HCT116 (cell line): ENCODE measurements around the gene CPNE4. TPM values are rescaled to one million over a fixed set of nuclear protein-coding genes. Genes with fewer than 3 reads are reported as not detected.

Source experiments
- ATAC-seq: fragments of 200-7000 bp; cut with Tn5 transposase; 2 replicates; pipeline ENCODE4 v1.9.1; 2020; ENCODE audit warnings: mild to moderate bottlenecking, moderate library complexity
- BruUV-seq: library from RNA; stranded (reverse); fragments of 400-500 nt; replicated peaks from 2 replicates; lab custom pipeline; 2021; lab: Mats Ljungman, UMichigan
- CTCF ChIA-PET: fragments of 300-600 bp; sonication (Branson Sonifier 250); formaldehyde crosslinking; loops from one replicate; lab custom pipeline; 2021; ENCODE audit warnings: antibody characterized with exemption; lab: Charles Lee
- POLR2A ChIA-PET: fragments of 300-600, 350-600 bp; sonication (Branson Sonifier 250); formaldehyde crosslinking; loops from one replicate; lab custom pipeline; 2021; ENCODE audit warnings: antibody characterized with exemption; lab: Charles Lee
- RAD21 ChIA-PET, 2 experiments: fragments of 300-600 bp; sonication (Branson Sonifier 250); formaldehyde crosslinking; loops; one replicate each; lab custom pipeline; 2023; ENCODE audit warnings: low total read pairs in 2 of 2; ENCODE audit not compliant: uncharacterized antibody in 2 of 2, unreplicated experiment in 2 of 2, low non-redundant PET in 1 of 2; lab: Charles Lee
- DNase-seq: peaks from one replicate; pipeline ENCODE4 v3.0.0-alpha.2; 2010; ENCODE audit warnings: low read depth, low spot score
- H2AFZ ChIP-seq: fragments of 200-600 bp; shearing (Covaris generic), sonication (generic); 2 replicates; pipeline ENCODE4 v1.6.1; 2017; ENCODE audit warnings: low read depth, mixed run types, mixed read lengths, antibody characterized with exemption, low read length; ENCODE audit not compliant: poor library complexity, severe bottlenecking
- H3K27ac ChIP-seq: 2 replicates; pipeline ENCODE4 v1.5.1; 2012; ENCODE audit warnings: low read depth, low read length
- H3K27me3 ChIP-seq: fragments of 200-600 bp; sonication (generic); 2 replicates; pipeline ENCODE4 v1.6.1; 2016; ENCODE audit warnings: mixed run types, low read length, mixed read lengths; ENCODE audit not compliant: insufficient read depth
- H3K36me3 ChIP-seq, 2 experiments: fragments of 200-500 bp in 1 of 2; fragments of 200-600 bp in 1 of 2; sonication (Bioruptor generic) in 1 of 2; sonication (generic) in 1 of 2; 2 replicates each; pipeline versions ENCODE4 v1.5.1 to v1.6.1; 2014 to 2016; ENCODE audit warnings: low read length in 2 of 2, inconsistent platforms in 1 of 2, mixed read lengths in 1 of 2, mixed run types in 1 of 2; ENCODE audit not compliant: insufficient read depth in 2 of 2, control insufficient read depth in 1 of 2
- H3K4me1 ChIP-seq, 2 experiments: fragments of 200-600 bp in 1 of 2; sonication (generic) in 1 of 2; 2 replicates each; pipeline versions ENCODE4 v1.5.1 to v1.6.1; 2012 to 2017; ENCODE audit warnings: low read length in 2 of 2, inconsistent platforms in 1 of 2, mild to moderate bottlenecking in 1 of 2, mixed read lengths in 1 of 2, mixed run types in 1 of 2, moderate library complexity in 1 of 2; ENCODE audit not compliant: insufficient read depth in 2 of 2, control insufficient read depth in 1 of 2
- H3K4me2 ChIP-seq: fragments of 200-600 bp; sonication (generic); 2 replicates; pipeline ENCODE4 v1.6.1; 2017; ENCODE audit warnings: mixed run types, low read length, mixed read lengths
- H3K4me3 ChIP-seq, 2 experiments: fragments of 200-600 bp in 1 of 2; sonication (generic) in 1 of 2; replicated peaks in 1 of 2; 2 replicates each; pipeline ENCODE4 v1.5.1; 2011 to 2016; ENCODE audit warnings: low read length in 2 of 2, control low read depth in 1 of 2, low read depth in 1 of 2, mild to moderate bottlenecking in 1 of 2, mixed read lengths in 1 of 2, mixed run types in 1 of 2
- H3K79me2 ChIP-seq: fragments of 200-600 bp; sonication (generic); 2 replicates; pipeline ENCODE4 v1.6.1; 2017; ENCODE audit warnings: mild to moderate bottlenecking, mixed run types, low read length, moderate library complexity, mixed read lengths; ENCODE audit not compliant: insufficient read depth
- H3K9ac ChIP-seq: fragments of 200-600 bp; sonication (generic); 2 replicates; pipeline ENCODE4 v1.6.1; 2016; ENCODE audit warnings: low read length, mixed read lengths
- H3K9me2 ChIP-seq: fragments of 200-600 bp; sonication (generic), shearing (Covaris generic); 2 replicates; pipeline ENCODE4 v1.6.1; 2017; ENCODE audit warnings: mixed run types, mild to moderate bottlenecking, moderate library complexity; ENCODE audit not compliant: insufficient read depth
- H3K9me3 ChIP-seq, 2 experiments: fragments of 200-500 bp in 1 of 2; fragments of 200-600 bp in 1 of 2; sonication (Bioruptor generic) in 1 of 2; sonication (generic) in 1 of 2; 2 replicates each; pipeline ENCODE4 v1.6.1; 2014 to 2017; ENCODE audit warnings: low read length in 2 of 2, mixed read lengths in 2 of 2, inconsistent platforms in 1 of 2, low read depth in 1 of 2, mild to moderate bottlenecking in 1 of 2, mixed run types in 1 of 2, moderate library complexity in 1 of 2; ENCODE audit not compliant: control insufficient read depth in 1 of 2, insufficient read depth in 1 of 2
- H4K20me1 ChIP-seq: fragments of 200-600 bp; sonication (generic), shearing (Covaris generic); 2 replicates; pipeline ENCODE4 v1.6.1; 2017; ENCODE audit warnings: mixed run types, mild to moderate bottlenecking, moderate library complexity; ENCODE audit not compliant: insufficient read depth
- CBX3 ChIP-seq: IDR thresholded peaks from 2 replicates; pipeline ENCODE4 v1.6.1; 2012; ENCODE audit warnings: low read depth
- CEBPB ChIP-seq: IDR thresholded peaks from 2 replicates; pipeline ENCODE4 v1.6.1; 2012; ENCODE audit warnings: low read depth
- EGR1 ChIP-seq: IDR thresholded peaks from 2 replicates; pipeline ENCODE4 v1.6.1; 2012; ENCODE audit warnings: low read depth
- ELF1 ChIP-seq: IDR thresholded peaks from 2 replicates; pipeline ENCODE4 v1.6.1; 2012; ENCODE audit warnings: low read depth, borderline replicate concordance
- EZH2 ChIP-seq: fragments of 200-600 bp; sonication (generic); IDR thresholded peaks from 2 replicates; pipeline ENCODE4 v1.6.1; 2017; ENCODE audit warnings: antibody characterized with exemption, mixed run types
- EZH2phosphoT487 ChIP-seq: fragments of 200-600 bp; IDR thresholded peaks from 2 replicates; pipeline ENCODE4 v1.6.1; 2018; ENCODE audit warnings: antibody characterized with exemption, borderline replicate concordance
- JUND ChIP-seq: IDR thresholded peaks from 2 replicates; pipeline ENCODE4 v1.6.1; 2012
- POLR2A ChIP-seq: IDR thresholded peaks from 2 replicates; pipeline ENCODE4 v1.7.0; 2011; ENCODE audit warnings: borderline replicate concordance; ENCODE audit not compliant: insufficient read depth, insufficient read length; ENCODE audit errors: extremely low read depth
- POLR2AphosphoS5 ChIP-seq: IDR thresholded peaks from 2 replicates; pipeline ENCODE4 v1.6.1; 2011; ENCODE audit warnings: mild to moderate bottlenecking, low read depth, low read length, moderate library complexity
- RAD21 ChIP-seq: IDR thresholded peaks from 2 replicates; pipeline ENCODE4 v1.6.1; 2012; ENCODE audit warnings: low read depth, mild to moderate bottlenecking
- SIN3A ChIP-seq: IDR thresholded peaks from 2 replicates; pipeline ENCODE4 v1.6.1; 2012; ENCODE audit warnings: low read depth
- SP1 ChIP-seq: IDR thresholded peaks from 2 replicates; pipeline ENCODE4 v1.6.1; 2012; ENCODE audit warnings: low read depth
- SRF ChIP-seq: IDR thresholded peaks from 2 replicates; pipeline ENCODE4 v1.6.1; 2012; ENCODE audit warnings: low read depth
- ZFX ChIP-seq: fragments of 450-650 bp; IDR thresholded peaks from 2 replicates; pipeline ENCODE4 v1.6.1; 2017
- ZNF274 ChIP-seq: fragments of 200-500 bp; sonication (Bioruptor generic); IDR thresholded peaks from 2 replicates; pipeline ENCODE4 v1.6.1; 2014; ENCODE audit warnings: mild to moderate bottlenecking, low read depth, low read length, inconsistent platforms
- intact Hi-C: fragments of 100-400 bp; cut with micrococcal nuclease; formaldehyde crosslinking; loops from 2 replicates; pipeline ENCODE4 v1.10.0; 2022
- total RNA-seq: library from RNA; stranded (reverse); gene quantifications from one replicate; pipeline ENCODE4 v1.2.1, GENCODE V29; 2021; ENCODE audit not compliant: unreplicated experiment
- TF ChIP-seq, protein P1 (sequence below), 3 experiments: fragments of 200-600 bp in 1 of 3; sonication (generic) in 1 of 3; IDR thresholded peaks in 2 of 3; conservative IDR thresholded peaks in 1 of 3; 2 replicates each; pipeline ENCODE4 v1.5.1; 2012 to 2017; ENCODE audit warnings: low read depth in 2 of 3, low read length in 2 of 3, antibody characterized with exemption in 1 of 3, borderline replicate concordance in 1 of 3, control low read depth in 1 of 3, mild to moderate bottlenecking in 1 of 3, mixed read lengths in 1 of 3, mixed run types in 1 of 3, moderate library complexity in 1 of 3; ENCODE audit not compliant: insufficient read depth in 1 of 3
- TF ChIP-seq, protein P2 (sequence below): IDR thresholded peaks from 2 replicates; pipeline ENCODE4 v1.6.1; 2012
- TF ChIP-seq, protein P3 (sequence below): IDR thresholded peaks from 2 replicates; pipeline ENCODE4 v1.6.1; 2012

The CPNE4 gene
- total RNA-seq, 1 experiment from 2014 or later, result not detected

DNA sequence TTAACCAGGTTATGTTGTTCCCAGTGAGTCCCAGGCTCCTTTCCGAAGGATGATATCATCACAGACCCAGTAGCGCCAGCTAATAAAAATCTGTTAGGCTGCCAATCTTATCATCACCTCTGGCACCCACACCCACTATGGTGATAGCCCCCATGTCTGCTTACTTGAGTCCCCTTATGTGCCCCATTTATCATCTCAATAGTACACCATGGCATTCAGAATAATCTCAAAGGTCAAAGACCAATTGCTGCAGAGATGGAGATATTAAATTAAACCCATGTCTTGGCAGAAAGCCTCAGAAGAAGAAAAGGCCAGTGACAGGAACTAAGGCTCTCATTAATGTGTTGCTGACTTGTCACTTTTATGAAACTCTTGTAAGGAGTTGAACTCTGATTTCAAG lies 32.8 kb downstream of the CPNE4 start:
- Histone ChIP-seq H3K9me3 (no peaks in the 10 kb centered on the region), H3K9ac (no peak overlapping the region), H2AFZ (no peak overlapping the region), H3K36me3 (no peaks in the 10 kb centered on the region), H3K27me3 (peaks cover 6% of the 10 kb centered on the region), H3K4me1 (no peaks in the 10 kb centered on the region), H4K20me1 (no peaks in the 10 kb centered on the region), H3K9me2 (no peaks in the 10 kb centered on the region), H3K79me2 (no peaks in the 10 kb centered on the region), H3K4me3 (no peak overlapping the region), H3K27ac (no peak overlapping the region), H3K4me2 (no peak overlapping the region)
- RAD21 ChIA-PET, result no interaction called here
- BruUV-seq, result no TSS peak
- no peak for ATAC-seq
- CTCF ChIA-PET, result no interaction called here
- TF ChIP-seq EZH2phosphoT487, result no peak
- POLR2A ChIA-PET, result no interaction called here
- no peak for DNase-seq
- intact Hi-C loops, result no loop called here

DNA sequence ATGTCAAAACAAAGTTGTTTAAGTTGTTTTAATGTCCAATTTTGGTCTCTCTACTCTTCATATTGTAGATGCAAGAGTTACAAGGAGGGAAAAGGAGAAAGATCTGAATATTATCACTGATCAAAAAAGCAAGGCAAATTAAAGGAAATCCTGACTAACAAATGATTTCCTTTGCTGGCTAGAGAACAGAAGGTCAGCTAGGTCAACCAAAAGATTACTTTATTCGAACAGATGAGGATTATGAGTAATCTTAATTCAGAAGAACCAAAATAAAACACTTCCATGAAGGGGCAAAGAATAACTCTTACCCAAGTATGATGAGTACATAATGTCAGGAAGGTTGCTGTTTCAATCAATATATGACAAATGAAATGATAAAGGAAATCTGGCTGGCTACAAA lies 33.8 kb downstream of the CPNE4 start:
- DNase-seq (no peak), ATAC-seq (no peak)
- intact Hi-C loops, result no loop called here
- Histone ChIP-seq H2AFZ (no peak overlapping the region), H3K4me2 (no peak overlapping the region), H3K79me2 (no peaks in the 10 kb centered on the region), H3K27me3 (peaks cover 4% of the 10 kb centered on the region), H3K9me2 (no peaks in the 10 kb centered on the region), H3K4me1 (no peaks in the 10 kb centered on the region), H3K36me3 (no peaks in the 10 kb centered on the region), H3K9ac (no peak overlapping the region), H3K27ac (no peak overlapping the region), H3K4me3 (no peak overlapping the region), H3K9me3 (no peaks in the 10 kb centered on the region), H4K20me1 (no peaks in the 10 kb centered on the region)
- ChIA-PET POLR2A (no interaction called here), CTCF (no interaction called here), RAD21 (no interaction called here)
- TF ChIP-seq POLR2A, result no peak
- TF ChIP-seq ZNF274, result no peak
- TF ChIP-seq, protein P1, sequence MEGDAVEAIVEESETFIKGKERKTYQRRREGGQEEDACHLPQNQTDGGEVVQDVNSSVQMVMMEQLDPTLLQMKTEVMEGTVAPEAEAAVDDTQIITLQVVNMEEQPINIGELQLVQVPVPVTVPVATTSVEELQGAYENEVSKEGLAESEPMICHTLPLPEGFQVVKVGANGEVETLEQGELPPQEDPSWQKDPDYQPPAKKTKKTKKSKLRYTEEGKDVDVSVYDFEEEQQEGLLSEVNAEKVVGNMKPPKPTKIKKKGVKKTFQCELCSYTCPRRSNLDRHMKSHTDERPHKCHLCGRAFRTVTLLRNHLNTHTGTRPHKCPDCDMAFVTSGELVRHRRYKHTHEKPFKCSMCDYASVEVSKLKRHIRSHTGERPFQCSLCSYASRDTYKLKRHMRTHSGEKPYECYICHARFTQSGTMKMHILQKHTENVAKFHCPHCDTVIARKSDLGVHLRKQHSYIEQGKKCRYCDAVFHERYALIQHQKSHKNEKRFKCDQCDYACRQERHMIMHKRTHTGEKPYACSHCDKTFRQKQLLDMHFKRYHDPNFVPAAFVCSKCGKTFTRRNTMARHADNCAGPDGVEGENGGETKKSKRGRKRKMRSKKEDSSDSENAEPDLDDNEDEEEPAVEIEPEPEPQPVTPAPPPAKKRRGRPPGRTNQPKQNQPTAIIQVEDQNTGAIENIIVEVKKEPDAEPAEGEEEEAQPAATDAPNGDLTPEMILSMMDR (IDR thresholded peaks at IDR 0.05 in 2 of 3, conservative IDR thresholded peaks at IDR 0.05 in 1 of 3; ENCODE audit: borderline replicate concordance in 1 of 3, insufficient read depth in 1 of 3, low read depth in 2 of 3, low read length in 2 of 3), result no peak
- TF ChIP-seq SIN3A, result no peak
- no peak for TF ChIP-seq RAD21
- TF ChIP-seq ELF1, result no peak
- TF ChIP-seq EZH2phosphoT487, result no peak
- no peak for TF ChIP-seq POLR2AphosphoS5
- TF ChIP-seq EZH2, result no peak
- TF ChIP-seq, protein P2, sequence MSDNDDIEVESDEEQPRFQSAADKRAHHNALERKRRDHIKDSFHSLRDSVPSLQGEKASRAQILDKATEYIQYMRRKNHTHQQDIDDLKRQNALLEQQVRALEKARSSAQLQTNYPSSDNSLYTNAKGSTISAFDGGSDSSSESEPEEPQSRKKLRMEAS, result no peak
- TF ChIP-seq JUND, result no peak
- TF ChIP-seq SP1, result no peak
- TF ChIP-seq CBX3, result no peak
- TF ChIP-seq, protein P3, sequence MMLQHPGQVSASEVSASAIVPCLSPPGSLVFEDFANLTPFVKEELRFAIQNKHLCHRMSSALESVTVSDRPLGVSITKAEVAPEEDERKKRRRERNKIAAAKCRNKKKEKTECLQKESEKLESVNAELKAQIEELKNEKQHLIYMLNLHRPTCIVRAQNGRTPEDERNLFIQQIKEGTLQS, result no peak
- no peak for TF ChIP-seq CEBPB
- TF ChIP-seq EGR1, result no peak
- no peak for TF ChIP-seq ZFX
- no peak for TF ChIP-seq SRF
- BruUV-seq, result no TSS peak
